Measurements from ENCODE around the gene MRPS25.

- TF ChIP-seq, protein P1, sequence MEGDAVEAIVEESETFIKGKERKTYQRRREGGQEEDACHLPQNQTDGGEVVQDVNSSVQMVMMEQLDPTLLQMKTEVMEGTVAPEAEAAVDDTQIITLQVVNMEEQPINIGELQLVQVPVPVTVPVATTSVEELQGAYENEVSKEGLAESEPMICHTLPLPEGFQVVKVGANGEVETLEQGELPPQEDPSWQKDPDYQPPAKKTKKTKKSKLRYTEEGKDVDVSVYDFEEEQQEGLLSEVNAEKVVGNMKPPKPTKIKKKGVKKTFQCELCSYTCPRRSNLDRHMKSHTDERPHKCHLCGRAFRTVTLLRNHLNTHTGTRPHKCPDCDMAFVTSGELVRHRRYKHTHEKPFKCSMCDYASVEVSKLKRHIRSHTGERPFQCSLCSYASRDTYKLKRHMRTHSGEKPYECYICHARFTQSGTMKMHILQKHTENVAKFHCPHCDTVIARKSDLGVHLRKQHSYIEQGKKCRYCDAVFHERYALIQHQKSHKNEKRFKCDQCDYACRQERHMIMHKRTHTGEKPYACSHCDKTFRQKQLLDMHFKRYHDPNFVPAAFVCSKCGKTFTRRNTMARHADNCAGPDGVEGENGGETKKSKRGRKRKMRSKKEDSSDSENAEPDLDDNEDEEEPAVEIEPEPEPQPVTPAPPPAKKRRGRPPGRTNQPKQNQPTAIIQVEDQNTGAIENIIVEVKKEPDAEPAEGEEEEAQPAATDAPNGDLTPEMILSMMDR (IDR thresholded peaks at IDR 0.05; ENCODE audit: low read depth, low read length) = no peak
- no peak for TF ChIP-seq EZH2phosphoT487 (IDR thresholded peaks at IDR 0.05; ENCODE audit: low read depth)
Observed at GRCh38 chr3:15056676-15057404, 8.3 kb downstream of the MRPS25 start.

Measured in OCI-LY3 (cell line).